H1 (cell line): Measurements from ENCODE around the gene MYBPC1. TPM values are rescaled to one million over a fixed set of nuclear protein-coding genes. Genes with fewer than 3 reads are reported as not detected.

Experiments used
- CTCF ChIA-PET: fragments of 300-600 bp; sonication (Branson Sonifier 250); formaldehyde crosslinking; loops from one replicate; lab custom pipeline; 2021; ENCODE audit not compliant: partially characterized antibody; lab: Charles Lee
- POLR2A ChIA-PET: fragments of 300-600 bp; sonication (Branson Sonifier 250); formaldehyde crosslinking; loops from one replicate; lab custom pipeline; 2021; ENCODE audit warnings: inconsistent platforms; ENCODE audit not compliant: partially characterized antibody; lab: Charles Lee
- DNase-seq, 2 experiments: peaks; one replicate each; pipeline versions ENCODE4 v3.0.0 to v3.0.0-alpha.2; 2010 to 2022; ENCODE audit warnings: low spot score in 2 of 2, low read depth in 1 of 2, mixed read lengths in 1 of 2
- FAIRE-seq: peaks from 2 replicates; lab custom pipeline; 2011; peaks lifted over from hg19 to GRCh38; lab: Jason Lieb, UNC
- H2AFZ ChIP-seq: 2 replicates; pipeline ENCODE4 v1.8.1; 2012; ENCODE audit warnings: low read length, inconsistent platforms
- H2AK5ac ChIP-seq: 2 replicates; pipeline ENCODE4 v1.6.1; 2013; ENCODE audit warnings: low read depth, low read length
- H2BK120ac ChIP-seq: replicated peaks from 2 replicates; pipeline ENCODE3; 2013; ENCODE audit warnings: low read depth, low read length, inconsistent platforms
- H2BK12ac ChIP-seq: 2 replicates; pipeline ENCODE4 v1.6.1; 2013; ENCODE audit warnings: low read depth, low read length
- H2BK15ac ChIP-seq: 2 replicates; pipeline ENCODE4 v1.6.1; 2013; ENCODE audit warnings: low read length
- H2BK20ac ChIP-seq: 2 replicates; pipeline ENCODE4 v1.6.1; 2013; ENCODE audit warnings: low read length
- H2BK5ac ChIP-seq: 2 replicates; pipeline ENCODE4 v1.6.1; 2013; ENCODE audit warnings: low read depth, low read length
- H3K14ac ChIP-seq: 2 replicates; pipeline ENCODE4 v1.6.1; 2013; ENCODE audit warnings: inconsistent platforms; ENCODE audit not compliant: insufficient read length
- H3K18ac ChIP-seq: 2 replicates; pipeline ENCODE4 v1.6.1; 2013; ENCODE audit warnings: low read length; ENCODE audit errors: extremely low read depth
- H3K23ac ChIP-seq: 2 replicates; pipeline ENCODE4 v1.6.1; 2013; ENCODE audit warnings: inconsistent platforms; ENCODE audit not compliant: insufficient read length
- H3K23me2 ChIP-seq: 2 replicates; pipeline ENCODE4 v1.6.1; 2013; ENCODE audit warnings: low read depth, low read length
- H3K27ac ChIP-seq: 2 replicates; pipeline ENCODE4 v1.6.1; 2011; ENCODE audit warnings: low read depth, low read length, inconsistent platforms
- H3K27me3 ChIP-seq, 4 experiments: replicated peaks in 1 of 4; 1 replicate in 1 of 4; 2 replicates in 3 of 4; pipeline versions ENCODE4 v1.6.1 to v1.8.1; 2011 to 2013; ENCODE audit warnings: low read length in 3 of 4, mild to moderate bottlenecking in 3 of 4, inconsistent platforms in 2 of 4, mixed read lengths in 2 of 4, moderate library complexity in 1 of 4; ENCODE audit not compliant: control insufficient read depth in 3 of 4, insufficient read depth in 3 of 4; ENCODE audit errors: extremely low read depth in 1 of 4
- H3K36me3 ChIP-seq, 4 experiments: 2 replicates each; pipeline versions ENCODE4 v1.6.1 to v1.8.1; 2011 to 2013; ENCODE audit warnings: mild to moderate bottlenecking in 4 of 4, low read length in 3 of 4, moderate library complexity in 2 of 4, control low read depth in 1 of 4, inconsistent platforms in 1 of 4; ENCODE audit not compliant: insufficient read depth in 4 of 4, control insufficient read depth in 2 of 4
- H3K4ac ChIP-seq: replicated peaks from 2 replicates; pipeline ENCODE3; 2013; ENCODE audit warnings: low read length, low read depth, mixed read lengths, inconsistent platforms; ENCODE audit not compliant: insufficient read length
- H3K4me1 ChIP-seq, 4 experiments: replicated peaks in 1 of 4; 1 replicate in 1 of 4; 2 replicates in 3 of 4; pipeline versions ENCODE4 v1.6.1 to v1.8.1; 2011 to 2013; ENCODE audit warnings: low read length in 3 of 4, inconsistent platforms in 2 of 4, mixed read lengths in 1 of 4; ENCODE audit not compliant: insufficient read depth in 4 of 4, control insufficient read depth in 3 of 4
- H3K4me2 ChIP-seq, 2 experiments: 2 replicates each; pipeline versions ENCODE4 v1.6.1 to v1.8.1; 2011 to 2013; ENCODE audit warnings: low read depth in 2 of 2, low read length in 2 of 2, control low read depth in 1 of 2, inconsistent platforms in 1 of 2, mild to moderate bottlenecking in 1 of 2; ENCODE audit not compliant: insufficient read depth in 1 of 2
- H3K4me3 ChIP-seq, 4 experiments: fragments of 200-600, 300-600 bp in 1 of 4; sonication (generic), shearing (Covaris generic), sonication (Bioruptor Twin) in 1 of 4; 2 replicates each; pipeline versions ENCODE4 v1.5.1 to v1.8.1; 2011 to 2016; ENCODE audit warnings: low read length in 4 of 4, low read depth in 3 of 4, control low read depth in 2 of 4, inconsistent platforms in 2 of 4, mild to moderate bottlenecking in 2 of 4, mixed read lengths in 1 of 4, moderate library complexity in 1 of 4; ENCODE audit not compliant: insufficient read depth in 2 of 4; ENCODE audit errors: extremely low read depth in 1 of 4
- H3K56ac ChIP-seq: replicated peaks from 2 replicates; pipeline ENCODE3; 2013; ENCODE audit warnings: low read depth, mild to moderate bottlenecking, mixed read lengths, low read length, inconsistent platforms; ENCODE audit not compliant: insufficient read length
- H3K79me1 ChIP-seq: 2 replicates; pipeline ENCODE4 v1.6.1; 2013; ENCODE audit warnings: low read depth, low read length, control low read depth
- H3K79me2 ChIP-seq, 2 experiments: 2 replicates each; pipeline versions ENCODE4 v1.6.1 to v1.8.1; 2012 to 2013; ENCODE audit warnings: low read length in 2 of 2, mild to moderate bottlenecking in 2 of 2, inconsistent platforms in 1 of 2; ENCODE audit not compliant: insufficient read depth in 2 of 2, control insufficient read depth in 1 of 2
- H3K9ac ChIP-seq, 4 experiments: replicated peaks in 1 of 4; 1 replicate in 1 of 4; 2 replicates in 3 of 4; pipeline versions ENCODE4 v1.6.1 to v1.8.1; 2011 to 2013; ENCODE audit warnings: low read depth in 3 of 4, low read length in 3 of 4, control low read depth in 2 of 4, mild to moderate bottlenecking in 2 of 4, moderate library complexity in 2 of 4, inconsistent platforms in 1 of 4; ENCODE audit errors: extremely low read depth in 1 of 4
- H3K9me3 ChIP-seq, 2 experiments: 2 replicates each; pipeline versions ENCODE4 v1.6.1 to v1.8.1; 2012 to 2013; ENCODE audit warnings: mild to moderate bottlenecking in 2 of 2, moderate library complexity in 2 of 2, control low read depth in 1 of 2, inconsistent platforms in 1 of 2, low read depth in 1 of 2, low read length in 1 of 2, mixed read lengths in 1 of 2; ENCODE audit not compliant: insufficient read depth in 2 of 2
- H4K20me1 ChIP-seq, 2 experiments: replicated peaks in 1 of 2; 2 replicates each; pipeline versions ENCODE3 to v1.8.1; 2011 to 2013; ENCODE audit warnings: inconsistent platforms in 2 of 2, low read length in 2 of 2, mild to moderate bottlenecking in 1 of 2; ENCODE audit not compliant: insufficient read depth in 2 of 2, control insufficient read depth in 1 of 2
- H4K5ac ChIP-seq: 2 replicates; pipeline ENCODE4 v1.6.1; 2013; ENCODE audit warnings: low read length, low read depth, mixed read lengths, inconsistent platforms; ENCODE audit not compliant: insufficient read length
- H4K8ac ChIP-seq: 2 replicates; pipeline ENCODE4 v1.8.0; 2013; ENCODE audit warnings: mild to moderate bottlenecking, moderate library complexity, low read length, inconsistent platforms; ENCODE audit not compliant: insufficient read depth; ENCODE audit errors: extremely low read depth
- H4K91ac ChIP-seq: replicated peaks from 2 replicates; pipeline ENCODE3; 2013; ENCODE audit warnings: low read length, mixed read lengths, inconsistent platforms; ENCODE audit not compliant: insufficient read length
- WGBS, 2 experiments: shearing (Covaris generic) in 1 of 2; methylation state at CpG; one replicate each; pipeline versions ENCODE4 v1.1.6 to v1.1.7; 2013 to 2015; ENCODE audit warnings: low lambda C conversion rate in 2 of 2, mixed read lengths in 2 of 2, inconsistent platforms in 1 of 2, low coverage in 1 of 2, missing lambda C conversion rate in 1 of 2; ENCODE audit not compliant: insufficient replicate concordance in 2 of 2, insufficient coverage in 1 of 2, insufficient read length in 1 of 2; ENCODE audit errors: extremely low coverage in 1 of 2, missing lambda C conversion rate in 1 of 2; 5-methylcytosine and 5-hydroxymethylcytosine counted together
- polyA plus RNA-seq, 7 experiments: library from polyadenylated mRNA; depleted of rRNA in 3 of 7; stranded (reverse) in 5 of 7; unstranded in 2 of 7; fragments of >200 nt in 5 of 7; fragments of 200-250 nt in 2 of 7; gene quantifications; 1 replicate in 5 of 7; 2 replicates in 1 of 7; 4 replicates in 1 of 7; pipeline versions ENCODE4 v1.2.1 to v1.2.3, GENCODE V29; 2011 to 2013; ENCODE audit warnings: missing spikeins in 2 of 7, mixed read lengths in 2 of 7
- total RNA-seq: library from RNA; stranded (reverse); fragmentation: NEBNext Ultra II Directional; extraction: Animal tissue kit (Norgen Biotek cat#: 25700); gene quantifications from 2 replicates; pipeline ENCODE4 v1.2.1, GENCODE V29; 2021

The MYBPC1 gene
- total and polyA plus RNA-seq, 2 of the 8 experiments (the other 6 are each of a cell fraction or from before 2014, with no cell fraction given) = not detected

GRCh38 chr12:101592448-101592847 lies 2.3 kb upstream of the MYBPC1 start:
- Histone ChIP-seq H2BK120ac (peak overlapping the region; percentile 43), H3K56ac (no peak overlapping the region), H3K23ac (no peak overlapping the region), H4K8ac (no peak overlapping the region), H2AFZ (no peak overlapping the region), H2BK15ac (no peak overlapping the region), H4K5ac (no peak overlapping the region), H3K9me3 (no peaks in the 10 kb centered on the region; a peak in 1 of 4 replicates), H2BK5ac (no peak overlapping the region), H3K4me2 (no peak overlapping the region), H2AK5ac (no peak overlapping the region), H2BK20ac (no peak overlapping the region), H4K91ac (no peak overlapping the region), H3K79me2 (no peaks in the 10 kb centered on the region), H4K20me1 (no peaks in the 10 kb centered on the region), H3K9ac (no peak overlapping the region), H3K36me3 (no peaks in the 10 kb centered on the region), H3K14ac (no peak overlapping the region), H3K4me3 (no peak overlapping the region), H3K23me2 (no peaks in the 10 kb centered on the region), H3K18ac (no peak overlapping the region), H3K4me1 (peaks cover 0 to 4% (median 3%) of the 10 kb centered on the region in 4 experiments; a peak in 3 of 7 replicates), H3K4ac (no peak overlapping the region), H3K79me1 (no peaks in the 10 kb centered on the region), H3K27ac (no peak overlapping the region), H2BK12ac (no peak overlapping the region), H3K27me3 (no peaks in the 10 kb centered on the region)
- ChIA-PET CTCF (interaction anchor here (1.2 kb wide), 1 partner anchor 12 kb away, joined by 3 read pairs; no protein-coding TSS in a partner anchor), POLR2A (no interaction called here)
- FAIRE-seq = no peak
- WGBS, 2 experiments = 83% methylated on average over 2 of the region's 2 CpGs; no CpG with 5 or more reads in 1 of the 2 experiments
- DNase-seq = no peak
